H1 (cell line): ENCODE measurements around the gene TBC1D9B. TPM values are rescaled to one million over a fixed set of nuclear protein-coding genes. Genes with fewer than 3 reads are reported as not detected.

Experiments used
- CHD1 ChIP-seq: IDR thresholded peaks from 2 replicates; pipeline ENCODE4 v1.6.1; 2012; ENCODE audit warnings: low read depth, low read length, improper control_type of control experiment
- TCF12 ChIP-seq: IDR thresholded peaks from 2 replicates; pipeline ENCODE4 v1.6.1; 2011; ENCODE audit warnings: low read depth, mild to moderate bottlenecking, low read length
- polyA plus RNA-seq, 7 experiments: library from polyadenylated mRNA; depleted of rRNA in 3 of 7; stranded (reverse) in 5 of 7; unstranded in 2 of 7; fragments of >200 nt in 5 of 7; fragments of 200-250 nt in 2 of 7; gene quantifications; 1 replicate in 5 of 7; 2 replicates in 1 of 7; 4 replicates in 1 of 7; pipeline versions ENCODE4 v1.2.1 to v1.2.3, GENCODE V29; 2011 to 2013; ENCODE audit warnings: missing spikeins in 2 of 7, mixed read lengths in 2 of 7
- total RNA-seq: library from RNA; stranded (reverse); fragmentation: NEBNext Ultra II Directional; extraction: Animal tissue kit (Norgen Biotek cat#: 25700); gene quantifications from 2 replicates; pipeline ENCODE4 v1.2.1, GENCODE V29; 2021
- TF ChIP-seq, protein P1 (sequence below): fragments of 300-600 bp; sonication (generic); IDR thresholded peaks from 2 replicates; pipeline ENCODE4 v1.7.1; 2012; ENCODE audit warnings: low read length, moderate library complexity, mild to moderate bottlenecking, inconsistent platforms; ENCODE audit not compliant: insufficient replicate concordance

Gene TBC1D9B
- total and polyA plus RNA-seq, 2 of the 8 experiments (the other 6 are each of a cell fraction or from before 2014, with no cell fraction given), result 33.6 to 57.1 TPM

DNA sequence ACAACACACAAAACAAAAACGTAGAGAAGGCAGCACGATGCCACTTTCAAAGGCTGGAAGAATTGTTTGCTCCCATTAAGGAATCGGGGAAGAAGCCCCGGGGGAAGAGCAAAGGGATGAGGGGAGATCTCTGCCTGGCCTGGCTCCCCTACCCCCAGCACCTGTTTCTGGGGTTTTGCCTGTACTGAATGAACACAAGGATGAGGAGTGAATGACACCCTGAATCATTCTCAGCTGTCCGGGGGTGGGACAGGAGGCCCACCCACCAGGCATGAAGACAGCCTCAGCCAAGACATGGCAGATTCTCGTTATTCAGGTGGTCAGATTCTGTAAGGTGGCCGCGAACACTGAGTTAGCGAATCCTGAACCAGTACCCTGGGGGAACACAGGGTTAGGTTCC, 7.5 kb downstream of the TBC1D9B start (continued):
- TF ChIP-seq, protein P1, sequence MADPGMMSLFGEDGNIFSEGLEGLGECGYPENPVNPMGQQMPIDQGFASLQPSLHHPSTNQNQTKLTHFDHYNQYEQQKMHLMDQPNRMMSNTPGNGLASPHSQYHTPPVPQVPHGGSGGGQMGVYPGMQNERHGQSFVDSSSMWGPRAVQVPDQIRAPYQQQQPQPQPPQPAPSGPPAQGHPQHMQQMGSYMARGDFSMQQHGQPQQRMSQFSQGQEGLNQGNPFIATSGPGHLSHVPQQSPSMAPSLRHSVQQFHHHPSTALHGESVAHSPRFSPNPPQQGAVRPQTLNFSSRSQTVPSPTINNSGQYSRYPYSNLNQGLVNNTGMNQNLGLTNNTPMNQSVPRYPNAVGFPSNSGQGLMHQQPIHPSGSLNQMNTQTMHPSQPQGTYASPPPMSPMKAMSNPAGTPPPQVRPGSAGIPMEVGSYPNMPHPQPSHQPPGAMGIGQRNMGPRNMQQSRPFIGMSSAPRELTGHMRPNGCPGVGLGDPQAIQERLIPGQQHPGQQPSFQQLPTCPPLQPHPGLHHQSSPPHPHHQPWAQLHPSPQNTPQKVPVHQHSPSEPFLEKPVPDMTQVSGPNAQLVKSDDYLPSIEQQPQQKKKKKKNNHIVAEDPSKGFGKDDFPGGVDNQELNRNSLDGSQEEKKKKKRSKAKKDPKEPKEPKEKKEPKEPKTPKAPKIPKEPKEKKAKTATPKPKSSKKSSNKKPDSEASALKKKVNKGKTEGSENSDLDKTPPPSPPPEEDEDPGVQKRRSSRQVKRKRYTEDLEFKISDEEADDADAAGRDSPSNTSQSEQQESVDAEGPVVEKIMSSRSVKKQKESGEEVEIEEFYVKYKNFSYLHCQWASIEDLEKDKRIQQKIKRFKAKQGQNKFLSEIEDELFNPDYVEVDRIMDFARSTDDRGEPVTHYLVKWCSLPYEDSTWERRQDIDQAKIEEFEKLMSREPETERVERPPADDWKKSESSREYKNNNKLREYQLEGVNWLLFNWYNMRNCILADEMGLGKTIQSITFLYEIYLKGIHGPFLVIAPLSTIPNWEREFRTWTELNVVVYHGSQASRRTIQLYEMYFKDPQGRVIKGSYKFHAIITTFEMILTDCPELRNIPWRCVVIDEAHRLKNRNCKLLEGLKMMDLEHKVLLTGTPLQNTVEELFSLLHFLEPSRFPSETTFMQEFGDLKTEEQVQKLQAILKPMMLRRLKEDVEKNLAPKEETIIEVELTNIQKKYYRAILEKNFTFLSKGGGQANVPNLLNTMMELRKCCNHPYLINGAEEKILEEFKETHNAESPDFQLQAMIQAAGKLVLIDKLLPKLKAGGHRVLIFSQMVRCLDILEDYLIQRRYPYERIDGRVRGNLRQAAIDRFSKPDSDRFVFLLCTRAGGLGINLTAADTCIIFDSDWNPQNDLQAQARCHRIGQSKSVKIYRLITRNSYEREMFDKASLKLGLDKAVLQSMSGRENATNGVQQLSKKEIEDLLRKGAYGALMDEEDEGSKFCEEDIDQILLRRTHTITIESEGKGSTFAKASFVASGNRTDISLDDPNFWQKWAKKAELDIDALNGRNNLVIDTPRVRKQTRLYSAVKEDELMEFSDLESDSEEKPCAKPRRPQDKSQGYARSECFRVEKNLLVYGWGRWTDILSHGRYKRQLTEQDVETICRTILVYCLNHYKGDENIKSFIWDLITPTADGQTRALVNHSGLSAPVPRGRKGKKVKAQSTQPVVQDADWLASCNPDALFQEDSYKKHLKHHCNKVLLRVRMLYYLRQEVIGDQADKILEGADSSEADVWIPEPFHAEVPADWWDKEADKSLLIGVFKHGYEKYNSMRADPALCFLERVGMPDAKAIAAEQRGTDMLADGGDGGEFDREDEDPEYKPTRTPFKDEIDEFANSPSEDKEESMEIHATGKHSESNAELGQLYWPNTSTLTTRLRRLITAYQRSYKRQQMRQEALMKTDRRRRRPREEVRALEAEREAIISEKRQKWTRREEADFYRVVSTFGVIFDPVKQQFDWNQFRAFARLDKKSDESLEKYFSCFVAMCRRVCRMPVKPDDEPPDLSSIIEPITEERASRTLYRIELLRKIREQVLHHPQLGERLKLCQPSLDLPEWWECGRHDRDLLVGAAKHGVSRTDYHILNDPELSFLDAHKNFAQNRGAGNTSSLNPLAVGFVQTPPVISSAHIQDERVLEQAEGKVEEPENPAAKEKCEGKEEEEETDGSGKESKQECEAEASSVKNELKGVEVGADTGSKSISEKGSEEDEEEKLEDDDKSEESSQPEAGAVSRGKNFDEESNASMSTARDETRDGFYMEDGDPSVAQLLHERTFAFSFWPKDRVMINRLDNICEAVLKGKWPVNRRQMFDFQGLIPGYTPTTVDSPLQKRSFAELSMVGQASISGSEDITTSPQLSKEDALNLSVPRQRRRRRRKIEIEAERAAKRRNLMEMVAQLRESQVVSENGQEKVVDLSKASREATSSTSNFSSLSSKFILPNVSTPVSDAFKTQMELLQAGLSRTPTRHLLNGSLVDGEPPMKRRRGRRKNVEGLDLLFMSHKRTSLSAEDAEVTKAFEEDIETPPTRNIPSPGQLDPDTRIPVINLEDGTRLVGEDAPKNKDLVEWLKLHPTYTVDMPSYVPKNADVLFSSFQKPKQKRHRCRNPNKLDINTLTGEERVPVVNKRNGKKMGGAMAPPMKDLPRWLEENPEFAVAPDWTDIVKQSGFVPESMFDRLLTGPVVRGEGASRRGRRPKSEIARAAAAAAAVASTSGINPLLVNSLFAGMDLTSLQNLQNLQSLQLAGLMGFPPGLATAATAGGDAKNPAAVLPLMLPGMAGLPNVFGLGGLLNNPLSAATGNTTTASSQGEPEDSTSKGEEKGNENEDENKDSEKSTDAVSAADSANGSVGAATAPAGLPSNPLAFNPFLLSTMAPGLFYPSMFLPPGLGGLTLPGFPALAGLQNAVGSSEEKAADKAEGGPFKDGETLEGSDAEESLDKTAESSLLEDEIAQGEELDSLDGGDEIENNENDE, result no peak
- no peak for TF ChIP-seq TCF12
- TF ChIP-seq CHD1, result no peak
